Right hindlimb (tissue), 1 donor: ENCODE measurements around the gene GPR101.
A peak's percentile ranks its signal among the peaks of the same experiment; 100 is the strongest.

ENCODE experiments used
- DNase-seq: peaks from one replicate; pipeline ENCODE4 v3.0.0-alpha.2; 2018

GPR101 gene

GRCh38 chrX:137033774-137034507 is at the start of gene GPR101:
Gene GPR101, minus strand, starts transcription at chrX:137033995. Its CDS starts 2,321 bp downstream, at chrX:137031674.
- DNase-seq = no peak

- no peak for DNase-seq
These were observed 47.4 kb upstream of the GPR101 start for GRCh38 chrX:137081239-137081638.

DNA sequence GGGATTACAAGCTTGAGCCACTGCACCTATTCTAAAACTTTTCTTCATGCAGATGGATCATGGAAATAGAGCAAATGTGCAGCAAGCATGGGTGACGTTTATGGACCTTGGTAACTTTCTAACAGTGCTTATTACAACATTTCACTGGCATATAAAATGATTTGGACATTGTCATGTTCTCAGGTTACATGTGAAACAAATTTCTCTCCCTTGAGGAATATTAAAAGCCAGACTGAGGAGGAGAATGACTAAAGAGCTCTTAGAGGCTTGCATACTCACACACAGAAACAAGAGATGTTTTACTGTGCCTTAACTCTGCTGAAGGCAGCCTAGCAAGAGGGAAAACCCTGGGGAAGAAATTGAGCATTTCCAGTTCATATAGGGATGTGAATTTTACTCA is 38.6 kb upstream of the GPR101 start:
- DNase-seq = no peak

- no peak for DNase-seq
These were observed 37.8 kb upstream of the GPR101 start for GRCh38 chrX:137071596-137071995.

DNA sequence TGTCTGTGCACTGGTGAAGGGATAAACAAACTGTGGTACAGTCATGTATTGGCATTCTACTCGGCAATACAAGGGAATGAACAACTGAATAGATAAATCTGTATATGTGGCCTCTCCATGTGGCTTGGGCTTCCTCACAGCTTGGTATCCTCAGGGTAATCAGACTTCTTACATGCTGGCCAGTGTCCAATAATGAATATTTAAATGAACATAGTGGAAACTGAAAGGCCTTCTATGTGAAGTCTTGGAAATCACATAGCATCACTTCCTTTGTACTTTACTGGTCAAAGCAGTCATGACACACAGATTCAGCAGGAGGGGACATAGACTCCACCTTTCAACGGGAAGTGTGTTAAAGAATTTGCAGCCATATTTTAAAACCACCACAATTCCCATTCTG is 33.4 kb upstream of the GPR101 start:
- no peak for DNase-seq

DNA sequence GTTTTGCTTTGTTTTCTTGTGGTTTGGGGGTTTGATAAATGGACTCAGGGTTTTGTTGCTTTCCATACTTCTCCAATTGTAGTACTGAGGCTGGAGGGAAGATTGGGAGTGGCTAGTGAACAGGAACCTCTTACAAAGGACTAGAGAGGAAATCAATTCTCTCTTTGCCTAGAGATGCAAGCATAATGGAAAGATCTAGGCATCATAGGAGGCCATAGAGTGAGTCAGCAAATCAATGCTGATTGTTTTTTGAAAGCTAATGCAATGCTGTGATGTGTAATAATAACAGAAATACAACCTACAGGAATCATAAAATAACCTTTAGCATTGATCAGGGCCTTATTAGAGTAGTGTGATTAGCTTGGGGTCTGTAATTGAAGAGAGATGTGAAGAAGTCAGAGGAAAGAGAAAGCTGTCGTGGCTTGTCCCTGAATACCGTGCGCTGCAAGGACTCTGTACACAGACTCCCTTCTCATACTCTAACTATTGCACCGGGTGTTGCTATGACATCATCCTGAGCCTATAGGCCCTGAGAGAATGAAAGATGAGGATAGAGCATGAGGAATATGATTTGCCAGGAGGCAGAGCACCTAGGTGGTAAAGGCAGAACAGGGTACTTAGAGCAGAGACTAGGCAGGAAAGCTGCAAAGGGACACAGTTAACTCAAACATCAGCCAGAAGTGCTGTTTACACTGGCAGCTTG is 29.3 kb upstream of the GPR101 start:
- no peak for DNase-seq

DNA sequence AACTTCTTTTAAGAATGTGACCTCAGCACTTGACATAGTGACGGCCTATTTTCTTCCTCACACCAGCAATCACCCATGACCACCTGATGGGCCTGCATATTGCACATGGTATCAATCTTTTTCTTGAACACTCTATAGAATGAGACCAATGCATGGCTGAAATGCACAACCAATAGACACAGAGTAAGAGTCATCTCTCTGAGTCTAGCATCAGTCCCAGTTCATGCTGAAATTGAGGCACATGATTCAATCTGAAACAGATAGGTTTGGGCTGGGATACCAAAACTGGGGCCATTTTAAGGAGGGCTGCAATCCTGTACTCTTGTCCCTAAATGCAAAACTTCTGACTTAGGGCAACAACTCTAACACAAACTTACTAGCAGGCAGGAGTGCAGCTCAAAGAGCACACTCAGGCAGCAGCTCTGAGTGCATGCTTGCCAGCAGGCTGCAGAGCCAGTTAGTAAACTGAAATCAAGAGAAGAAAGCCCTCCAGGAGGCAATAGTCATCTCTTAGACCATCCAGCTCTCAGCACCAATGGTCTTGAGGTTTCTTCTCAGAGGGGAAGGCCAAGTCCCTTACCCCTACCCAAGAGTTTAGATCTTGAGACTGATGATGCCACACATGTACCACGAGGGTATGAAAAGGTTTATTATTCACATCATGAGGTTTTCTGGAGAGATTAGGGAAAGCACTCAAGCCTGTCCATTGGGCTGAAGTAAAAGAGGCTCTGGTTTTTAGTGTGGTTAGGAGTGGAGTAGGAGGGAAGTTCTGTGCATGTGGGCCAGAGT is 24.7 kb upstream of the GPR101 start:
- DNase-seq = no peak

DNA sequence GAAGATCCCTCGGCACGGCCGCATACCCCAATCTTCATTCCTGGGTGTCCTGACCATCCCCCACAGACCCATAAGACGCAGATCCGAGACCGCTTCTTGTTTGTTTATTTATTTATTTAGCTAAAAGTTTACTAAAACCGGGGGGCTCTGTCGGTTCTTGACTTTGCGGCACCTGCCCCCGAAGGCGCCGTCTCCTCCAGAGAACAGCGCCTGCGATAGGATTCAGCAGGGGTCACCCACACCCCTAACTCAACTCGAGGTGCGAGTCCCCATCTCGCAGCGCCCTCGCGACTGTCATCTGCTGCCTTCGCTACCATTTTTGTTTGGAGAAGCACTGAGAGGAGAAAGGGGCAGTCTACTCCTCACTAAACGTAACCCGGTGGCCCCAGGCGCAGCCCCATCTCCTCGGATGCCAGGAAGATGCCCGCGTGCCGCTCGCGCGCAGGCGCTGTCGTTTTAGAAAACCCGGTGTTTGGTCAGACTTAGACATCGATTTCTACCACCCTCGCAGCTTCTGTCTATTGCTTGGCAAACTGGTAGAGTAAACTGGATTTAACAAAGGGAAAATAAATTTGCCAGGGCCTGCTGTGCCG is 18.9 kb upstream of the GPR101 start:
- DNase-seq = no peak

DNA sequence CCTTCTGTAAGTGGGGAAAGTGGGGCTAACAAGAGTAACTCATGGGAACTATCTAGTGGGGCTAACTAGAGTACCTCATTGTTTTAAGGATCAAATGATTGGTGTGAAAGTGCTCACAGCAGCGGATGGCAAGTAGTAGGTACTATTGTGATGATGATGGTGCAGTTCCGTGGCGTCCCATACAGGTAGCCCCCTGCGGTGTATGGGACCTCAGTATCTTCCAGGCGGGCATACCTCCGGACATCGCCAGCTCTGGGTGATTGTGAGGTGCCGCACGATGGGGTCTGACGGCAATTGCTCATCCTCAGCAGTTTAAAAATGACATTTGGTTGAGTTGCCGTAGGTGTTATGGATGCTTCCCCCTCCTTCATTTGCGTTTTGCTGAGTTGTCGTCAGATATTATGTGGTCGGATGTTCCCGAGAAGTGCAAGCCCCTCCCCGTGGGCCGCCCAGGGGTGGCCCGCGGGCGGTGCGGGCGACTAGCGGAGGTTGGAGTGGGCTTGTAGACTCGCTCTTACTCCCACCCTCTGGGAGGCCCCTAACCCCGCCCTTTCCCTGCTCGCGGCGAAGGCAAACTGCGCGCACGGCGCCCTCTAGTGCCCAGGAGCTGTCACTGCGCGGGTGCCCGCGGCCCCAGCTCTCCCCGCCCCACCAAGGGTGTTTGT is 18.3 kb upstream of the GPR101 start:
- DNase-seq = peak; percentile 75

DNA sequence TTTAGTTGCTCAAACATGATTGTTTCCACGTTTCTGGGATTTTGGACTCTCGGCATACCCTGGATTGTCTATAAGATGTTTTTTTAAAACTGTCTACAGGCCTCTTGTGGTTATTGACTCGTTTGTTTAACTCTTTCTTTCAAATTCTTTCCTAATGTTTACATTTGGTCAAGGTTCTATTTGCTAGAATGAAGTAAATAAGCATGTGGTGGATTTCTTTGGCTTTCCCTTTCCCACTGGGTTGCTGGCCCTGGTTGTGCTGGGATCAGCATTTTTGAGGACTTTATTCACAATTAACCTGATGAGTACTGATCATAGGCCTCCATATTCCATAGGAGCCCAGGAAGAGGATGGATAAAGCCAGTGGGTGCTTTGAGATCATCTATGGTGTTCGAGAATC is 11.1 kb upstream of the GPR101 start:
- DNase-seq = no peak

- no peak for DNase-seq
These were observed 9.9 kb upstream of the GPR101 start for GRCh38 chrX:137043736-137044135.

GRCh38 chrX:137041329-137041728 is 7.5 kb upstream of the GPR101 start:
- DNase-seq = no peak

DNA sequence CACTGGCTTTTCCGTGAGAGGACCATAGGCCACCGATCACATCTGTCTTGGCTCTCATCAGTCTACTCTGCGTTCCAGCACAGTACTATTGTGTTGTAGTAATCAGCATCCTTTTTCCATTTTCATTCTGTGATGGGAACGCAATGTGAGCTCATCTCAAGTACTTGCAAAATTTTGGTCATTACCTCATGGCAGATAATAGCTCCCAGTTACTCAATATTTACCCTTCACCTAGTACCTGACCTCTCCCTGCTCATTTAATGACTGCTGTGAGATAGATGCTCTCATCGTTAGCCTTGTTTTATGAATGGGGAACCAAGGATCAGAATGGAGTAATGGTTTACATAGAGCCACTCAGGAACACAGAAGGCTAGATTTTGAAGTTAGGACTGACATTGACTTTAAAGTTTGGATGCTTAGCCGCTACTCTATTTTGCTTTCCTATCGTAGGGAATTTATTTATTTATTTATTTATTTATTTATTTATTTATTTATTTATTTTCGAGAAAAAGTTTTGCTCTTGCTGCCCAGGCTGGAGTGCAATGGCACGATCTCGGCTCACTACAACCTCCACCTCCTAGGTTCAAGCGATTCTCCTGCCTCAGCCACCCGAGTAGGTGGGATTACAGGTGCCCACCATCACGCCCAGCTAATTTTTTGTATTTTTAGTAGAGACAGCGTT is 6.5 kb upstream of the GPR101 start:
- no peak for DNase-seq

DNA sequence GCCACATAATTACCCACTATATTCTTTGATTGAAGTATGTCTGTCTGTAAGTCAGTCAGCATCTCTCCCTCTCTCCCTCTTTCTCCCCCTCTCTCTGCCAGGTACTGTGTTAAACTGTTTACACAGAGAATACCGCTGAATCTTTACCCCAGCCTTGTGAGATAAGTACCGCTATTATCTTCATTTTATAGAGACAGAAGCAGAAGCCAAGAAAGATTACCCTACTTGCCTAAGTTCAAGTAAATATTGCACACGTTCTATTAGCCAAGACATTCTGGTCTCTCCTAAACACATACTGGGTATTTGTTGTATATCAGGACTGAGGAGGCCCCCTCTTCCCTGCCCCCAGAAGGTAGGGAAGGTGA is 695 bp upstream of the GPR101 start:
- DNase-seq = no peak

DNA sequence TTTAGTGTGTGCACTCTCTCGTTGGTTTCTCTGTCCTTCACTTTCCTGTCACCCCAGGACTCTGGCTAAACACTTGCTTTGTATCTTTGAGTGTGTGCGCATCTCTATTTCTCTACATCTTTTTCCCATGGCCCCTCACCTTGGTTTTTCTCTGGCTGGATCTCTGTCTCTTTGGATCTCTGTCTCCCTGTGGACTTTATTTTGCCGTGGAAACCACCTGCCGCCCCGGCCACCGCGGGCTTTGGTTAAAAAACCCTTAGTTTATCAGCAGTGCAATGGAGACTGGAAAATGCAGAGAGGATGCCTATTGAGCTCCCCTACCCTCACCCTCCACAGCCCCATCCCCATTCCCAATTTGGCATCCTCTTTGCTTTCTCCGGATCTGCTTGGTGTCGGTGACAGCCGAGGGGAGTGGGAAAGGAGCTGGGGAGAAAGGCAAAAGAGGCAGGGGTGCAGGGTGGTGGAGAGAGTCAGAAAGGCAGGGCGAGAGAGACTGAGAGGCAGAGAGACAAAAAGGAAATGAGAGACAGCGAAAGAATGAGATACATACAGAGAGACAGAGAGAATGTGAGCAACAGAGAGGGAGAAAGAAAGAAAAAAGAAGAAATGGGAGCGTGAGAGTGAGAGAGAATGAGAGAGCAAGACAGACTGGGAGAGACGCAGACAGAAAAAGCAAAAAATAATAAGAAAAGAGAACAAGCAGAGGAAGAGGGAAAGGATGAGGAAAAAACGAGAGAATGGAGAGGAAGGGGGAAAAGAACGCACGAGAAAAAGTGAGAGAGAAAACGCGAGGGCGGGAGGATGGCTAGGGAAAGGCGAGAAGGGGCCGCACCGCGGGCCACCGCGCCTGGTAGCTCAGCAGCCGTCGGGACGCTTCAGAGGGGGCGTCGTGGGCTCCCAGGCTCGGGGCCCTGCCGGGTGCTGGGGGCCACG is 688 bp downstream of the GPR101 start:
- no peak for DNase-seq

- no peak for DNase-seq
These were observed 1.5 kb downstream of the GPR101 start for GRCh38 chrX:137032341-137032694.

DNA sequence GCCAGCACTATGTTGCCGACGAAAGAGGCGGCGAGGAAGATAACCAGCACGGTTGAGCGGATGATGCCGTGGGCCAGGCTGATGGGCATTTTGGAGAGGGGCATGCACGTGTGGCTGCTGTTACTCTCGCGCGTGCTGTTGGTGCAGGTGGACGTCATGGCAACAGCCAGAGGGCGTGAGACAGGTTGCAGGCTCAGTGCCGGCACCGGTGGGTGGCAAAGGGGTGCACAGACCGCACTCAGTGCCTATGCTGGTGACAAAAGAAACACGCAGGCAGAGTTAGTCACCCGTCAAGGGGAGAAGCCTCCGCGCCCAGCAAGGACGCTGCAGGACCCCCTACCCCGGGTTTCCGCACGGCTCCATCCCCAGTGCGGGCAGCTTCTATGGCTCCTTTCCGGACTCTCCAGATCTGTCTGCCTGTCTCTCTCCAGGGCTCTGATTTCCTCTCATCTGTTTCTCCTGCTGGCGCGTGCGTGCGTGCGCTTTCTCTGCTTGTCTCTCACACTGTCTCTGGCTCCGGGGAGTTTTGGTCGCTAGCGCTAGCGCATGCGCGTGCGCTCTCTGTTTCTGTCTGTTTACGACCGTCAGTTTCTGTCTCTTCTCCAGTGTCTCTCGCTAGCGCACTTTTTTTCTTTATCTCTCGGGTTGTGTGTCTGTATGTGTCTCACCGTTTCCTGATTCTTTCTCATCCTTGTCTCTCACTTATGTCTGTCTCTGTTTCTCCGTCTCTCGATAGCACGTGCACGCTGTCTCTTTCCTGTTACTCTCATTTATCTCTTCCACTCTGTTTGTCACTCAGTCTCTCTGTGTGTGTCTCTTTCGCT is 2.1 kb downstream of the GPR101 start:
- DNase-seq = no peak

DNA sequence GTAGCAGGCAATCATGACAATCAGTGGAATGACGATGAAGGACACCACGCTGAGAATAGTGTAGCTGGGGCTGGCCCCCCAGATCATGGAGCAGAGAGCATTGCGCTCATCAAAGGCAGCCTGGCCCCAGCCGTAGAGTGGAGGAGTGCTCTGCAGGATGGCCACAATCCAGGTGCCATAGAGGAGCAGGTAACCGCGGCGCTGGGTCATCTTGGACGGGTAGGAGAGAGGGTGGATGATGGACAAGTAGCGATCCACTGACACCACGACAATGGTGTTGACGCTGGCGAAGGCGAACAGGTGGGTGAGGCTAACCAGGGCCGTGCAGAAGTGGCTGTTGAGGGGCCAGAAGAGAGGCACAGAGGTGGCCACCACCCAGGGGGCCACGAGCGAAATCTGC is 2.8 kb downstream of the GPR101 start:
- DNase-seq = no peak

- no peak for DNase-seq
These were observed 5.1 kb downstream of the GPR101 start for GRCh38 chrX:137028699-137029098.

DNA sequence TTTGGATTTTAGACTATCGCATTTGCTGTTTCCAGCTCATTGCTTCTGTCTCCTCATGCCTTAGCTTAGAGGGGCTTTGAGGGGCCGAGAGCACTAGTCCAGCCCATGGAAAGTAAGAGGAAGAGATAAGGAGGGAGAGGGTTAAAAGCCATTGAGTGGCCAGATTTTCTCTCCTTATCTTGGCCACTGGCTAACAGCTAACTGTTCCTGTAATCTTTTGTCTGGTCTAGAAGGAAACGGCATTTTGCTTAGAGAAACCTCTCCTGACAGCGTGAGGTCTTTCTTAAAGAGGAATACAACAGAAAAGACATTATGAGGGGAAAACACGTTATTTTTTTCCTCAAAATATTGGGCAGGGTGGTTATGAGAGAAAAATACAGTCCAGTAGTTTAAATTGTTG is 7.9 kb downstream of the GPR101 start:
- no peak for DNase-seq
